GM10266 (cell line): ENCODE results near the gene NKAP.

Source experiments
- DNase-seq: peaks from one replicate; pipeline ENCODE4 v3.0.0; 2012; ENCODE audit errors: extremely low spot score
- TF ChIP-seq, protein P1 (sequence below): IDR thresholded peaks from 2 replicates; pipeline ENCODE4 v1.5.1; 2012; ENCODE audit warnings: mild to moderate bottlenecking, low read depth; ENCODE audit not compliant: control insufficient read depth, insufficient read depth; ENCODE audit errors: missing control alignments

NKAP gene

GRCh38 chrX:119943185-119943988 lies at the start of gene NKAP:
NKAP (minus strand) TSS chrX:119943751; CDS start chrX:119943605, 146 bp downstream.
- peak; percentile 60 for DNase-seq
- TF ChIP-seq, protein P1, sequence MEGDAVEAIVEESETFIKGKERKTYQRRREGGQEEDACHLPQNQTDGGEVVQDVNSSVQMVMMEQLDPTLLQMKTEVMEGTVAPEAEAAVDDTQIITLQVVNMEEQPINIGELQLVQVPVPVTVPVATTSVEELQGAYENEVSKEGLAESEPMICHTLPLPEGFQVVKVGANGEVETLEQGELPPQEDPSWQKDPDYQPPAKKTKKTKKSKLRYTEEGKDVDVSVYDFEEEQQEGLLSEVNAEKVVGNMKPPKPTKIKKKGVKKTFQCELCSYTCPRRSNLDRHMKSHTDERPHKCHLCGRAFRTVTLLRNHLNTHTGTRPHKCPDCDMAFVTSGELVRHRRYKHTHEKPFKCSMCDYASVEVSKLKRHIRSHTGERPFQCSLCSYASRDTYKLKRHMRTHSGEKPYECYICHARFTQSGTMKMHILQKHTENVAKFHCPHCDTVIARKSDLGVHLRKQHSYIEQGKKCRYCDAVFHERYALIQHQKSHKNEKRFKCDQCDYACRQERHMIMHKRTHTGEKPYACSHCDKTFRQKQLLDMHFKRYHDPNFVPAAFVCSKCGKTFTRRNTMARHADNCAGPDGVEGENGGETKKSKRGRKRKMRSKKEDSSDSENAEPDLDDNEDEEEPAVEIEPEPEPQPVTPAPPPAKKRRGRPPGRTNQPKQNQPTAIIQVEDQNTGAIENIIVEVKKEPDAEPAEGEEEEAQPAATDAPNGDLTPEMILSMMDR, result no peak

GRCh38 chrX:119991005-119991787 lies 47.6 kb upstream of the NKAP start:
- TF ChIP-seq, protein P1, result no peak
- peak; percentile 21 for DNase-seq

- DNase-seq, result no peak
- TF ChIP-seq, protein P1, result no peak
Measured at GRCh38 chrX:119990556-119991004, 47.0 kb upstream of the NKAP start.

DNA sequence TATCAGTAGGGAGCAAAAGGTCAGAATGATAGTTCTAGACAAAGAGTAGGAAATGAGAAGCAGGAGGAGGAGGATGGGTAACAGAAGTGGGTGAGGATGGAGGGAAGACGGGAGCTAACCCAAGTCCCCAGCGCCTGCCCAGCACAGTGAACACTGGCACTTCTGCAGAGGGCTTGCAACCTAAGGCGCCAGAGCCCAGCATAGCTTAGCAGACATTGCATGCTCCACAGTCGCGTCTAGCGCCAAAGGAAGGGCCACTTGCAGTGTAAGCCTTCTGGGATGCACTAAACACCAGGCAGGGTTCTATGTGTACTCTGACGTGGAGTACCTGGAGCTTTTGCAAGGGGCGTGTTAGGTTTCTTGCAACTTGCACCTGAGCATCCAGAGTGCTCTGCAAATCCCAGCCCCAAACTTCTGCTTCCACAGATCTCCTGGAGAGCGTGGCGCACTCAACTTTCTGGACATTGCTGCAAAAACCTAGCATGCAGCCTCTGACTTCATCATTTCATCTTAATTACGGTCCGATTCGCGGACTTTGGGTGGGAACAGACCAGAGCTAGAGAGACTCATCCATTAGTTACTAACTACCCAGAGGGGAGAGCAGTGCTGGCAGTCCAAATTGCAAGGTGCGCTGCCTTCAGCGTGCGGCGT lies 46.5 kb upstream of the NKAP start:
- TF ChIP-seq, protein P1, result no peak
- DNase-seq, result no peak

GRCh38 chrX:119986203-119986602 lies 42.7 kb upstream of the NKAP start:
- TF ChIP-seq, protein P1, result no peak
- no peak for DNase-seq

DNA sequence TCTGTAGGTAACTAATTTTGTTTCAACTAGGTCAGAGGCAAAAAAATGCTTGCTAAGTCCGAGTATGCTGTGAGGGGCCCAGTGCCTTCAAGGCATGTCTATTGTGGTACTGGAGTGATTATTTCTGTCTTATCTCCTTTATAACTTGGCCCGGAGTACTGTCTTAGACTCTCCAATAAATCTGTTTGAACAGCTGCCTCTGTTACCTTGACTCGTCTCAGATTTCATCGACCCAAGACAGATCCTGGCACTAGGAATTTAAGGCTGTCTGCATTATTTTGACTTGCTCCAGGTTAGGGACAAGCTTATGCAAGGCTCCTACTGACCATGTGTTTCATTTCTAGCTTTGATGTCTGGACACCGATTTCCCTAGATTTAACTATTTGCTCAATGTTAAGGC lies 41.1 kb upstream of the NKAP start:
- DNase-seq, result no peak

More for the DNA sequence above, 41.1 kb upstream of the NKAP start:
- TF ChIP-seq, protein P1, result no peak
